Sigmoid colon (tissue), 3 donors: Measurements from ENCODE around the gene ITPRIP.

ENCODE experiments used
- POLR2A ChIP-seq, 2 donors: fragments of 450-650 bp; IDR thresholded peaks; one replicate each; pipeline ENCODE4 v1.6.1; 2016; ENCODE audit warnings: antibody characterized with exemption in 2 of 2, mild to moderate bottlenecking in 2 of 2, moderate library complexity in 2 of 2
- TF ChIP-seq, protein P1 (sequence below), 4 experiments: fragments of 450-650 bp in 3 of 4; fragments of 200-600 bp in 1 of 4; IDR thresholded peaks; one replicate each; pipeline ENCODE4 v1.5.1; 2016 to 2019; ENCODE audit warnings: antibody characterized with exemption in 4 of 4, mild to moderate bottlenecking in 3 of 4, moderate library complexity in 2 of 4

GRCh38 chr10:104288355-104288754 lies 49.9 kb downstream of the ITPRIP start:
- no peak for TF ChIP-seq POLR2A (IDR thresholded peaks at IDR 0.05)
- TF ChIP-seq, protein P1, sequence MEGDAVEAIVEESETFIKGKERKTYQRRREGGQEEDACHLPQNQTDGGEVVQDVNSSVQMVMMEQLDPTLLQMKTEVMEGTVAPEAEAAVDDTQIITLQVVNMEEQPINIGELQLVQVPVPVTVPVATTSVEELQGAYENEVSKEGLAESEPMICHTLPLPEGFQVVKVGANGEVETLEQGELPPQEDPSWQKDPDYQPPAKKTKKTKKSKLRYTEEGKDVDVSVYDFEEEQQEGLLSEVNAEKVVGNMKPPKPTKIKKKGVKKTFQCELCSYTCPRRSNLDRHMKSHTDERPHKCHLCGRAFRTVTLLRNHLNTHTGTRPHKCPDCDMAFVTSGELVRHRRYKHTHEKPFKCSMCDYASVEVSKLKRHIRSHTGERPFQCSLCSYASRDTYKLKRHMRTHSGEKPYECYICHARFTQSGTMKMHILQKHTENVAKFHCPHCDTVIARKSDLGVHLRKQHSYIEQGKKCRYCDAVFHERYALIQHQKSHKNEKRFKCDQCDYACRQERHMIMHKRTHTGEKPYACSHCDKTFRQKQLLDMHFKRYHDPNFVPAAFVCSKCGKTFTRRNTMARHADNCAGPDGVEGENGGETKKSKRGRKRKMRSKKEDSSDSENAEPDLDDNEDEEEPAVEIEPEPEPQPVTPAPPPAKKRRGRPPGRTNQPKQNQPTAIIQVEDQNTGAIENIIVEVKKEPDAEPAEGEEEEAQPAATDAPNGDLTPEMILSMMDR (IDR thresholded peaks at IDR 0.05) = no peak
